ENCODE measurements around the gene ACBD4.
A peak's percentile ranks its signal among the peaks of the same experiment; 100 is the strongest.

ACBD4 gene

DNA sequence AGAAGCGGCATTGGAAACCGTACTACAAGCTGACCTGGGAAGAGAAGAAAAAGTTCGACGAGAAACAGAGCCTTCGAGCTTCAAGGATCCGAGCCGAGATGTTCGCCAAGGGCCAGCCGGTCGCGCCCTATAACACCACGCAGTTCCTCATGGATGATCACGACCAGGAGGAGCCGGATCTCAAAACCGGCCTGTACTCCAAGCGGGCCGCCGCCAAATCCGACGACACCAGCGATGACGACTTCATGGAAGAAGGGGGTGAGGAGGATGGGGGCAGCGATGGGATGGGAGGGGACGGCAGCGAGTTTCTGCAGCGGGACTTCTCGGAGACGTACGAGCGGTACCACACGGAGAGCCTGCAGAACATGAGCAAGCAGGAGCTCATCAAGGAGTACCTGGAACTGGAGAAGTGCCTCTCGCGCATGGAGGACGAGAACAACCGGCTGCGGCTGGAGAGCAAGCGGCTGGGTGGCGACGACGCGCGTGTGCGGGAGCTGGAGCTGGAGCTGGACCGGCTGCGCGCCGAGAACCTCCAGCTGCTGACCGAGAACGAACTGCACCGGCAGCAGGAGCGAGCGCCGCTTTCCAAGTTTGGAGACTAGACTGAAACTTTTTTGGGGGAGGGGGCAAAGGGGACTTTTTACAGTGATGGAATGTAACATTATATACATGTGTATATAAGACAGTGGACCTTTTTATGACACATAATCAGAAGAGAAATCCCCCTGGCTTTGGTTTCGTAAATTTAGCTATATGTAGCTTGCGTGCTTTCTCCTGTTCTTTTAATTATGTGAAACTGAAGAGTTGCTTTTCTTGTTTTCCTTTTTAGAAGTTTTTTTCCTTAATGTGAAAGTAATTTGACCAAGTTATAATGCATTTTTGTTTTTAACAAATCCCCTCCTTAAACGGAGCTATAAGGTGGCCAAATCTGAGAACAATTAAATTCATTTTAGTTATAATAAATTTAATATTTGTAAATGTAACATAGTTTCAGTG, 14.5 kb downstream of the ACBD4 start:
- Histone ChIP-seq H3K36me3 (ENCODE audit: control insufficient read depth, insufficient read depth, low read length) (no peaks in the 10 kb centered on the region), H3K4me3 (ENCODE audit: low read depth, low read length) (peak overlapping the region; percentile 89), H3K27ac (peak overlapping the region; percentile 100), H3K4me2 (ENCODE audit: low read length) (peak overlapping the region; percentile 87), H2AFZ (peak overlapping the region; percentile 32), H3K4me1 (peaks cover 5% of the 10 kb centered on the region), H3K27me3 (ENCODE audit: control insufficient read depth, insufficient read depth, low read length) (no peaks in the 10 kb centered on the region), H3K79me2 (peaks cover 21% of the 10 kb centered on the region), H3K9ac (peak overlapping the region; percentile 6), H3K9me3 (ENCODE audit: control insufficient read depth, low read length) (no peaks in the 10 kb centered on the region)
- TF ChIP-seq, protein P1, sequence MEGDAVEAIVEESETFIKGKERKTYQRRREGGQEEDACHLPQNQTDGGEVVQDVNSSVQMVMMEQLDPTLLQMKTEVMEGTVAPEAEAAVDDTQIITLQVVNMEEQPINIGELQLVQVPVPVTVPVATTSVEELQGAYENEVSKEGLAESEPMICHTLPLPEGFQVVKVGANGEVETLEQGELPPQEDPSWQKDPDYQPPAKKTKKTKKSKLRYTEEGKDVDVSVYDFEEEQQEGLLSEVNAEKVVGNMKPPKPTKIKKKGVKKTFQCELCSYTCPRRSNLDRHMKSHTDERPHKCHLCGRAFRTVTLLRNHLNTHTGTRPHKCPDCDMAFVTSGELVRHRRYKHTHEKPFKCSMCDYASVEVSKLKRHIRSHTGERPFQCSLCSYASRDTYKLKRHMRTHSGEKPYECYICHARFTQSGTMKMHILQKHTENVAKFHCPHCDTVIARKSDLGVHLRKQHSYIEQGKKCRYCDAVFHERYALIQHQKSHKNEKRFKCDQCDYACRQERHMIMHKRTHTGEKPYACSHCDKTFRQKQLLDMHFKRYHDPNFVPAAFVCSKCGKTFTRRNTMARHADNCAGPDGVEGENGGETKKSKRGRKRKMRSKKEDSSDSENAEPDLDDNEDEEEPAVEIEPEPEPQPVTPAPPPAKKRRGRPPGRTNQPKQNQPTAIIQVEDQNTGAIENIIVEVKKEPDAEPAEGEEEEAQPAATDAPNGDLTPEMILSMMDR (IDR thresholded peaks at IDR 0.05): no peak

DNA sequence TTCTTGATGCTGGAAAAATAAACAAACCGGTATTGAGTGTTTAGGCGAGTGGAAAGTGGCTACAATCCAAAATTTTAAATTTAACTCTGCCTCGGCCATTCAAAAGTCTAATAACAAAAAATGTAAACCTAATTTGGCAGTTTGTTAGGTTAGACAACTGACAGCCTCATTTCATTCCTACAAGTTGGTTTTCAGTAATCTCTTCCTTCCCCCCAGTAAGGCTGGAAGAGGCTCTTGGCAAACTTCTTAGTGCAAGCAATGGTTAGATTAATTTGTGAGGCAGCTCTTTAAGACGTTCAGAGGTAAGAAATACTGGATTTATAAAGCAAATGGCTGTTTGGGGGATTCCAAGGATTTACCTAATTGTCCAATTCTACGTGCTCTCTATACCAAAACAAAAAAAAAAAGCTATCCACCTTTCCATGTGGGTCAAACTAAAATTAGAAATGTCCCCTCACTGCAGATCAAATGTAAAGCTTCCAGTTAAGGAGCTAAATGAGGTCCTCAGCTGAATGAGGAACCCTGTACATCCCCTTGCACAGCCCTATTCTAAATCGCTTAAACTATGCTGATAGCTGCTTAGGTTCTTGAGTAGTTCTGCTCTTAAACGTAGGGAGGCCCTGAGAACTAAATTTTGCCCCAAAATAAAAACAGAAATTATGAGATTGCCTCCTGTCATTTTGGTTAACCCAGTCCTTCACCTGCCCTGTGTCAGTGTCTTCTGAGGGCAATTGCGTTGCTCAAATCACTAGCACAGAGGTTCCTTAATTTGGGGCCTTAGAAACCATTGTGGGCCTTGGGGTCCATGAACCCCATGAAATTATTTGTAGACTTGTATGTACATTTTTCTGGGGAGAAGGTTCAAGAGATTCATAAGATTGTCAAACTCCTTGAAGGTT, 15.7 kb downstream of the ACBD4 start:
- Histone ChIP-seq H3K9me3 (ENCODE audit: control insufficient read depth, low read length) (no peaks in the 10 kb centered on the region), H3K4me2 (ENCODE audit: low read length) (peak overlapping the region; percentile 87), H2AFZ (no peak overlapping the region), H3K4me3 (ENCODE audit: low read depth, low read length) (peak overlapping the region; percentile 89), H3K27ac (peak overlapping the region; percentile 26), H3K36me3 (ENCODE audit: control insufficient read depth, insufficient read depth, low read length) (no peaks in the 10 kb centered on the region), H3K27me3 (ENCODE audit: control insufficient read depth, insufficient read depth, low read length) (no peaks in the 10 kb centered on the region), H3K4me1 (peaks cover 5% of the 10 kb centered on the region), H3K79me2 (peaks cover 30% of the 10 kb centered on the region), H3K9ac (no peak overlapping the region)
- TF ChIP-seq, protein P1 (IDR thresholded peaks at IDR 0.05): no peak

DNA sequence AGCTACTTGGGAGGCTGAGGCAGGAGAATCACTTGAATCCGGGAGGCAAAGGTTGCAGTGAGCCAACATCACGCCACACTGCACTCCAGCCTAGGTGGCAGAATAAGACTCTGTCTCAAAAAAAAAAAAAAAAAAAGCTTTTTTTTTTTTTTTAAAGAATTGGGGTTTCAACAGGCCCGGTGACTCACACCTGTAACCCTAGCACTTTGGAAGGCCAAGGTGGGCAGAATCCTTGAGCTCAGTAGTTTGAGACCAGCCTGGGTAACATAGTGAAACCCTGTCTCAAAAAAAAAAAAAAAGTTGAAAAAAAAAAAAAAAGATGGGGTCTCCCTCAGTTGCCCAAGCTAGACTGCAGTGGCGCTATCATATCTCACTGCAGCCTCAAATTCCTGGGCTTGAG, 19.5 kb downstream of the ACBD4 start:
- H3K4me3 ChIP-seq (ENCODE audit: low read depth, low read length): no peak overlapping the region
- peaks cover 21% of the 10 kb centered on the region for H3K4me1 ChIP-seq
- no peaks in the 10 kb centered on the region for H3K27me3 ChIP-seq (ENCODE audit: control insufficient read depth, insufficient read depth, low read length)
- no peak overlapping the region for H3K4me2 ChIP-seq (ENCODE audit: low read length)
- H3K27ac ChIP-seq: no peak overlapping the region
- no peak overlapping the region for H2AFZ ChIP-seq
- H3K36me3 ChIP-seq (ENCODE audit: control insufficient read depth, insufficient read depth, low read length): no peaks in the 10 kb centered on the region
- H3K9me3 ChIP-seq (ENCODE audit: control insufficient read depth, low read length): no peaks in the 10 kb centered on the region
- H3K79me2 ChIP-seq: peaks cover 50% of the 10 kb centered on the region
- TF ChIP-seq, protein P1 (IDR thresholded peaks at IDR 0.05): no peak
- no peak overlapping the region for H3K9ac ChIP-seq

DNA sequence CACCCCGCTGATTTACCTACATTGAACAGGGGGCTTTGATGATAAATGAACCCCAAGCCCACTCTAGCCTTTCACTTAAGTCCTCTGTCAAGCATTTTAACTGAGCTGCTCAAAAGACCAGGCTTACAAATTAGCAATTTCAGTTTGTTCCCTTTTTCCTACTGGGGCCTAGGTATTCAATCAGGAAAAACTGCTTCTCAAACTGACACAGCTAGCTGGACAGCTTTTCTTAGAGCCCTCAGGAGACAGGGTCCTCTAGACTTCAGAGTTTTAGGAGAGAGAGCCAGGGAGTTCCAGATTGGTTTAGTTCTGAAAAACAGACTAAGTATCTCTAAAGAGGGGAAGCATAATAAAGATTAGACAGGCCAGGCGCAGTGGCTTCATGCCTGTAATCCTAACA, 20.0 kb downstream of the ACBD4 start:
- Histone ChIP-seq H3K79me2 (peaks cover 50% of the 10 kb centered on the region), H3K4me2 (ENCODE audit: low read length) (no peak overlapping the region), H3K36me3 (ENCODE audit: control insufficient read depth, insufficient read depth, low read length) (no peaks in the 10 kb centered on the region), H3K9me3 (ENCODE audit: control insufficient read depth, low read length) (no peaks in the 10 kb centered on the region), H3K4me1 (peaks cover 22% of the 10 kb centered on the region), H3K4me3 (ENCODE audit: low read depth, low read length) (no peak overlapping the region), H3K9ac (no peak overlapping the region), H3K27me3 (ENCODE audit: control insufficient read depth, insufficient read depth, low read length) (no peaks in the 10 kb centered on the region), H3K27ac (no peak overlapping the region), H2AFZ (no peak overlapping the region)
- TF ChIP-seq, protein P1 (IDR thresholded peaks at IDR 0.05): no peak

Measured in parathyroid adenoma (tissue), 2 donors.